Esophagus squamous epithelium (tissue), 4 donors: ENCODE measurements around the gene GRIK4.

Experiments
- POLR2A ChIP-seq, 4 donors: fragments of 450-650 bp; IDR thresholded peaks; one replicate each; pipeline ENCODE4 v1.6.1; 2017; ENCODE audit warnings: antibody characterized with exemption in 4 of 4, mild to moderate bottlenecking in 4 of 4, moderate library complexity in 3 of 4
- TF ChIP-seq, protein P1 (sequence below), 6 experiments: fragments of 450-650 bp in 4 of 6; fragments of 200-600 bp in 2 of 6; sonication (generic) in 2 of 6; IDR thresholded peaks; one replicate each; pipeline ENCODE4 v1.5.1; 2016 to 2019; ENCODE audit warnings: antibody characterized with exemption in 6 of 6, mild to moderate bottlenecking in 4 of 6, moderate library complexity in 4 of 6

DNA sequence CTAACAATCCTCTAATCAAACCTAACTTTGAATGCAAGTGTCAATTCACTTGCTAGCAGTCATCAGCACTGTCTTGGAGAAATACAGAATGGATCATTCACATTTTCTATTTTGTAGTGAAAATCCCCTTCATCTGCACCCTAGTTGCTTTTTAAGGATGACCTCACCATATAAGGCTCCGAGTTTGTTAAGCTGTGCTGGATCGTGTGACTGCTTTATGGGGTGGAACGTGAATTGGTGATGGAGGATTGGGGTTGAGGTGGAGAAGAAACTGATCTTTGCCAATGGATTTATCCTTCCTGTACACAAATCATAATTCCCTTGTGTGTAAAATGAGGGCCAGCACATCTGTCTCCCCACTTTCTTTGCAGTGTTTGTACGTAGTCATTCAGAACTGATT, 426.7 kb downstream of the GRIK4 start:
- no peak for TF ChIP-seq POLR2A (IDR thresholded peaks at IDR 0.05)
- TF ChIP-seq, protein P1, sequence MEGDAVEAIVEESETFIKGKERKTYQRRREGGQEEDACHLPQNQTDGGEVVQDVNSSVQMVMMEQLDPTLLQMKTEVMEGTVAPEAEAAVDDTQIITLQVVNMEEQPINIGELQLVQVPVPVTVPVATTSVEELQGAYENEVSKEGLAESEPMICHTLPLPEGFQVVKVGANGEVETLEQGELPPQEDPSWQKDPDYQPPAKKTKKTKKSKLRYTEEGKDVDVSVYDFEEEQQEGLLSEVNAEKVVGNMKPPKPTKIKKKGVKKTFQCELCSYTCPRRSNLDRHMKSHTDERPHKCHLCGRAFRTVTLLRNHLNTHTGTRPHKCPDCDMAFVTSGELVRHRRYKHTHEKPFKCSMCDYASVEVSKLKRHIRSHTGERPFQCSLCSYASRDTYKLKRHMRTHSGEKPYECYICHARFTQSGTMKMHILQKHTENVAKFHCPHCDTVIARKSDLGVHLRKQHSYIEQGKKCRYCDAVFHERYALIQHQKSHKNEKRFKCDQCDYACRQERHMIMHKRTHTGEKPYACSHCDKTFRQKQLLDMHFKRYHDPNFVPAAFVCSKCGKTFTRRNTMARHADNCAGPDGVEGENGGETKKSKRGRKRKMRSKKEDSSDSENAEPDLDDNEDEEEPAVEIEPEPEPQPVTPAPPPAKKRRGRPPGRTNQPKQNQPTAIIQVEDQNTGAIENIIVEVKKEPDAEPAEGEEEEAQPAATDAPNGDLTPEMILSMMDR (IDR thresholded peaks at IDR 0.05): no peak
